Measurements from ENCODE around the gene ZEB2. TPM values are rescaled to one million over a fixed set of nuclear protein-coding genes. Genes with fewer than 3 reads are reported as not detected.

ZEB2 gene
- total RNA-seq, 1 donor from 2014 or later = 329 TPM

DNA sequence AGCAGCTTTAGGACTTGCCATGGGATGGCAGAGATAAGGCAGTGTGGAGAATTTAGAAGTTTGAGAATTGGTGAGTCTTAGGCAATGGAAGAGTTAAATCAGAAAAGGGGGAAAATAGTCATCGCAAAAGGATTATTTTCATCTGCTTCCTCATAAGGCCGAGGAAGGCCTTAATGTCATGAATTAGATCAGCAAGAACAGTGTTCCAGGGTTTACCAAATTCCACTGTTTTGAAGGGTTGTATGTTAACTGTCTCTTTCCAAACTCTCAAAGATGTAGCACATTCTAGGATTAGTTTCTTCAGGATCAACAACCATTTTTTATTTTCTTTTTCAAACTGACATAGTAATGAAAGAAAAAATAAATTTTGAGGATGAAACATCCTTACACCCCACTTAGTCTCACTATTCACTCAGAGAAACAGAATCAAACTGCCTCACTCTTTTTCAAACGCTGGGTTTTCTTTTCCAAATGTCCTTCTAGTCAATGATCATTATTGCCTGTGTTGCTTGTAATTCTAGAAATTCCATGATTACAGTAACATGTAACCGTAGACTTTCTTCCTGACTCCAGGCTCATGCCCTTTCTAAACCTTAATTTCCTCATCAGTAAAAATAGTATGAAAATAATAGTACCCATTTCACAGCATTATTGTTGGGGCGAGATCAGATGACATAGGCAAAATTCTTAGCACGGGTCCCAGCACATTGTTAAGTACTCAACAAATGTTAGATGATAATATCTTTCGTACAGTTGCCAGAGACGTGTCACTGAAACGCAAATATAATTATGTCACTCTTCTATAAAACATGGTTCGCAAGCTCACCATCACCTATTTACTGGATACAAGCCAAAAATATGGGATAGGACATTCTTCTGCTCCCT, 23.6 kb downstream of the ZEB2 start:
- DNase-seq (ENCODE audit: low spot score) = no peak

DNA sequence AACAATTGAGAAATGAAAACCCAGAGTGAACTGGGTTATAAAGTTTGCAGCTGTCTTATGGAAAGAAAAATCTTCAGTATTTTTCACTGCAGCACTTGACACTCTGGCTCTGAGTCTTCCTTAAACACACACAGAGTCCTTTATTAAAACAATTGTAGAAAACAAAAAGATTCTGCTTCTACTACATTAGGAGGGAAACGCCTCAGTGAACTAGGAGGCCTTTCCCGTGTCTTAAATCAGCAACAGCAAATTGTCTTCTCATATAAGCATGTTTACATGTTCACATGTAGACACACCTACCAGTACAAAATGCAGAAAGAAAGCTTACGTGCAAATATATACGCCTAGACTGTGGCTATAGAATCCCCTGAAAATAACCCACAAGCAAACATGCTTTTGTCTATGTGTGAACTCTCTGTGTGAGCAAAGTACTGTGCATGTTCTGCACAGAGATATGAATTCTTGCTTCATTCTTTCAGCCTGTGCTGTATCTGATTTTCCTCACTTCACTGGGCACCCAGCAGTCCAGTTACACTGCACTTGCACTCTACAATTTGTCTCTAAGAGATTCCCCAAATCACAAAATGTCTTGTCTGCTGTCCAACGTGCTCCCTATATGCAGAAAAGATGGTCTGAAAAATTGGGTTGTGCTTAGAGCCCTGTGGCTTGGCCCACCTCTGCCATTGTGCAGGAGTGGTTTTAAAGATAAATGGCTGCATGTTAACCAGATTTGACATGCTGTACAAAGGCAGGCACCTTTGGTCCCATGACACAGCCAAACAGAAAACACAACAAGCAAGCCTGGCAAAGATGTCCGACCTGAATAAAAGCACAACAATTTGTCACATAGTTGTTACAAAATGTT, 24.5 kb downstream of the ZEB2 start:
- DNase-seq (ENCODE audit: low spot score) = no peak

DNA sequence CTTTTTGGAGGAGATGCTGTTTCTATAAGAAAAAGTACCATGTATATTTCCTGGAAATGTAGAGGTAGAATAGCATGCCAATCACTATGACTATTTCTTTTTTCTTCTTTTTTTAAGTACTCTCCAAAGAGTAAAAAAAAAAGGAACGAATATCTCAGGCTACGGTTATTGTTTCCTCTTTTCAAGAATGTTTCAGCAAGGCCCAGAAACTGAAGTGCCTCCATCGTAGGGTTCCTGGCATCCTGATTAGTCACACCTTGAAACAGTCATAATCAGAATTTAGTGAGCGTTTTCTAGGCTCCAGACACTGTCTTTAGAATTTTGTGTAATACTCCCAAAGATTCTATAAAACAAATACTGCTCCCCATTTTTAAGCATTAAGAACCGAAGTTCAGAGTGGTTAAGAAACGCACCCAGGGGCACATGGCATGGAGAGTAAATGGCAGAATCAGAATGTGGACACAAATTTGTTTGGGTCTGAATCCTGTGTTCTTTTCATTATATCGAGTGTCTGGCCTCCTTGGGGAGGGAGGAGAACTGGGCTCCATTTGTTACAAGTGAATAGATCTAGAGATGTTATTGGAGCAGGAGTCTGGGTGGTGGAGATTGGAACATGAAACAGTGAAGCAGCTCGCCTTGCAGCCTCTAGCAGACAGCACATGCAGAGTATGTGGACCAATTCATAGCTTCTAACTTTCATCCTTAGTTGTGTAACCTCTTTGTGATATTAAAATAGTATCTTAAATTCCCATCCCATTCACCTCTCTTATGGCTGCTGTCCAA, 26.7 kb downstream of the ZEB2 start:
- DNase-seq (ENCODE audit: low spot score) = no peak

GRCh38 chr2:144490857-144491256, 29.1 kb downstream of the ZEB2 start:
- DNase-seq (ENCODE audit: low spot score) = no peak

DNA sequence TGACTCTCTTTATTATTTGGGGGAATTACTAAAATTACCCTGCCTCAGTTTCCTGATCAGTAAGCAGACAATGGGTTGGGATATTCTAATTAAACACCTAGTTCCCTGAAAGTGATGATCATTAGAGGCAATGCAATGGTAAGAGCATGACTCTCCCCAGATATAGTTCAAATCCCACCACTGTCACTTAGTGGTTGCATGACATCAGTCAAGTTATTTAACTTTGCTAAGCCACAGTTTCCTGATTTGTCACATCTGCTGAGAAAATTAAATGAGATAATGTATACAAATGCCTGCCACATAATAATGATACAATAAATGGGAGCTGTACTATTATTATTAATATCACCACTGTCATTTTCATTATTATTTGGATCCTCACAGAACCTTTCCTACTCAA, 29.9 kb downstream of the ZEB2 start:
- DNase-seq (ENCODE audit: low spot score) = no peak

DNA sequence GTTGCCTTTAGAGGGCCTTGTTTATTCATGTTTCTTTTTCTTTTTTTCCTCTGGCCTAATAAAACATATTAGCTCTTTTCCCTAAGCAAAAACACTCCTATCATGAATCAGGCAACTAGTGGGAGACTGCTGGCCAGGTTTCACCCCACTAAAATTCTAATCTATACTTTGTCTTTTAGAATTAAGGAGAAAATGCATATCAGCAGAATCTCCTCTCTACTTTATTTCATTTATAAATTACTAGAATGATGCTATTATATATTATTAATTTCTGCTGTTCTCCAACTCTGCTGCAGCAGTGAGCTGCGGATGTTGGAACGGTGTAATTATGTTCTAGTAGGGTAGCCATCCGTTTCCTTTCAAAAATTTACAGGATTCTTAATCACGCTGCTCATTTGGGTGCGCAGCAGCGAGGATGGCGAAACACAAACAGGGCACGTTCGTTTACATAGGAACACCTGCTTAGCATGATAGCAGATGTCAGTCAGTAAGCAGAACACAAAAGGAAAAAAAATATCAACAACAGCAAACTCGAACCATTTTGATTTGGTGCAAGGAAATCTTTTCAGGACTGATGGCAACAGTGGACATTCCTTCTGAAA, 30.5 kb downstream of the ZEB2 start:
- DNase-seq (ENCODE audit: low spot score) = no peak

- no peak for DNase-seq (ENCODE audit: low spot score)
These were observed 35.5 kb downstream of the ZEB2 start for GRCh38 chr2:144484201-144484948.

DNA sequence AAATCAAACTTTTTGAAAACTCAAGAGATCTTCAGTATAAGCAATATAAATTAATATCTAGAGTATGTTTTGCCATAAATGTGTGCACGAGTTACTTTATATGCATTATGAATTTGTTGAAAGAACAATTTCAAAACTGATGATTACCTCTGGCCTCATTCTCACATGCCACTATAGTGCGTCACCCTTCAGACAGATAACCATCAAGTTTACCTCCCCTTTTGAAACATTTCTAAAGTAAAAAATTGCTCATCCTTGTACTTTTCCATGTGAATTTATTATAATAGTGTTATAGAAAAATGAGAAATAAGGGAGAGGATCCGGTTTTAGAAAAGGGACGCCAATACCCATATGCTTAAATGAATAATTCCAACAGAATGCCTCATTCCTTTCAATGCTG, 38.3 kb downstream of the ZEB2 start:
- DNase-seq (ENCODE audit: low spot score) = no peak

DNA sequence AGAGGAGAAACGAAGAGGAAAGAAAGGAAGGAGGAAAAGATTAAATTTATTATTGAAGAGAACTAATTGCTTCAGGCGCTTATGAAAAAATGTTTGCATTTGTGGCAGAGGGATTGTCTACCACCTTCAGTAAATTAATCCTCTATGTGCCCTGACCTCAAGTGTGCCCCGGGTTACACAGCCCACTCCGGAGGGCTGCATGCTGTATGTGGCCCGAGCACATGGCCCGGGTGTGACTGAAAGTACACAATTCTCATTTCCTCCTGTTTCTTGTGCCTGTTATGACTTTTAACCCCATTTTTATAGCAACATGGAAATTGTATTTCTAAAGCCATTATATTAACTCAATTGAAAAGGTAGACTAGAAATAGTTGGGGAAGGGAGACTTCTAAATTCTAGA, 38.8 kb downstream of the ZEB2 start:
- no peak for DNase-seq (ENCODE audit: low spot score)

DNA sequence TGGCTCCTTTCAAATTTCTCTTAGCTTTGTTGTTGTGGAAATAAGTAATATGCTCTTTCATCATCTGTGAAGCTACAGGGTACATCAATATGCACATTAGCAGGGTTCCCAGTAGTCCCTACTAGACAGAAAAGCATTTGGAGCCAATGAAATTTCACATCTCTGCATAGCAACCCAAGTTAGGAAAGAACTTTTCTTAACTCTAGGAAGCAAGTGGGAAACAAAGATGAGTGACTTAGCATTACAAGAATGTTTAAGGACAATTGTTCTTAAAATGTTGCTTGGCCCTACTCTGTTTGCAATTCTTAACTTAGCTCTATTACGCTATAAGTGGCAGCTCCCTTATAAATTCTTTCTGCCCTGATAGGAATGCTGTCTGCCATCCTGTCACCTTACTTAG, 39.6 kb downstream of the ZEB2 start:
- DNase-seq (ENCODE audit: low spot score) = no peak

GRCh38 chr2:144479659-144480058, 40.3 kb downstream of the ZEB2 start:
- no peak for DNase-seq (ENCODE audit: low spot score)

DNA sequence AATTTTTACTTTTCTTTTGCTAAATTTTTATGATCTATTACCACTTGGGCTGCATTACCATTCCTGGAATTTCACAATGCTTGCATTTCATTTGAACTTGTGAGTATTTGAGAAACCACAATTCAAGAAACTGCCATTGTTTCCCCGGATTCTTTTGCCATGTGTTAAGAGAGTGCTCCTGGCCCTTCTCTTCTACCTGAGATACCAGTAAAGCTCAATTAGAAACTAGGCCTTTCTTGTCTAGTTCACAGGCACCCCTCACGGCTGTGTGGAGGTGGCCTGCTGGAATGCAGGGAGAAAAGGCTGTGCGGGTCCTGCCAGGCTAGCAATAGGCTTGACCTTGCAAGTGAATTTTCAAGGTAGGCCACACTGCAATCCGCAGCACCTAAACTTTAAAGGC, 40.8 kb downstream of the ZEB2 start:
- DNase-seq (ENCODE audit: low spot score) = no peak

GRCh38 chr2:144477957-144478311, 42.0 kb downstream of the ZEB2 start:
- DNase-seq (ENCODE audit: low spot score) = no peak

DNA sequence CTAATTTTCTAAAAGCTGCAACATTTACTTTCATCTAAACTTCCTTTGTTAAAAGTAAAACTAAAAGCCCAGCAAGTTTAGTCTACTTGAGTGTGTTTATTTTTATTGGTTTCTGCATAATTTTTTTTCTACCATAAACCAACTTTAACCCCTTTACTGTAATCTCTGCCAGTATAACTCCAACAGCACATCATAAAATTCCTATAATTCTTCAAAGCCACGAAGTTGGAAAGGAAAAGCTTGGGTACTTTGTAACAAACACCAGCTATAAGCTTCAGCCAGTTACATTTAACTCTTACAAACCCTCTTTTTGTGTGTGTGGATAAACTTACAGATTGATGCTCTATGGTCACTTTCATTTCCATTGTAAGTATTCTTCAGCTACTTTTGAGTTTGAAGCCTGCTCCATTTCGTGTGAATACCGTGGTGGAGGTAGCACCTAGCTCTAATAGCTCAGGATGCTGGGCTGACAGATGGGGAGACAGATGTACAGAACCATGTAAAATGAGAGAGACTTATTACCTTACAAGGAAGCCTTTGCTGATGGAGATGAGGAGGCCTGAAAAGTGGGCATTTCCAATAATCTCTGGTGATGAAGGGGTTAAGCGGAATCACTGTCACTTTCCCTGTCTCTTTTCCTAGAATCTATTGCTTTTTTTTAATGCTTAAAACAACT, 42.5 kb downstream of the ZEB2 start:
- no peak for DNase-seq (ENCODE audit: low spot score)

GRCh38 chr2:144476682-144477081, 43.2 kb downstream of the ZEB2 start:
- DNase-seq (ENCODE audit: low spot score) = no peak

DNA sequence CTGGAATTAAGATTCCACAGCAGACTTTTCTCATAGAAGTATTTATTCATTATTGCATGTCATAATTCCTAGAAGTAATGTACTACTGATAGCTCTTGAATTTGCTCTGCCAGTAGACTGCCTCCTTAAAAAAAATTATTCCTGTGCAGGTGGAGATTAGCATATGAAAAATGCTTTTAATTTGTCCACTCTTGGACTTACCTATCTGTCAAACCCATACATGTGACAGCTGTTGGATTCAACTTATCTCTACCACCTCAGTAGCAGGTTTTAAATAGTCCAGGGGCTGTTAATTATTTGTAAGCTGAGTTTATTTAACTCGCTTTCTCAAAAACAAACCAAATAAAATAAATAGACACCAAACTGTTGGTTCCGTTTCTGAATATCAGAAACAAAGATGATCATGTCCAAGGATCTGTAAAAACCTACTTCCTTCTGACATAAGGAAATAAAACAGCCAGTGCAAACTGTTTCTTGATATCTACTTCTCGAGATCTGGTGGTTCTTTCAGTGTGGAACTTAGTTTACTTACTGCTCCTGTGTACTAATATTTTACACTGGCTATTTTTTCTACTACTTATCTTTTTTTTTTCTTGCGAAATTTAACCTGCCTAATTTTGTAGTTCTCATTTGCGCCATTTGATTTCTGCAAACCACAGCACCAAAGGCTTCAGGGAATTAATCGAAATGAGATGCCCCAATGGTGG, 44.2 kb downstream of the ZEB2 start:
- no peak for DNase-seq (ENCODE audit: low spot score)

GRCh38 chr2:144475044-144475443, 44.9 kb downstream of the ZEB2 start:
- DNase-seq (ENCODE audit: low spot score) = no peak

DNA sequence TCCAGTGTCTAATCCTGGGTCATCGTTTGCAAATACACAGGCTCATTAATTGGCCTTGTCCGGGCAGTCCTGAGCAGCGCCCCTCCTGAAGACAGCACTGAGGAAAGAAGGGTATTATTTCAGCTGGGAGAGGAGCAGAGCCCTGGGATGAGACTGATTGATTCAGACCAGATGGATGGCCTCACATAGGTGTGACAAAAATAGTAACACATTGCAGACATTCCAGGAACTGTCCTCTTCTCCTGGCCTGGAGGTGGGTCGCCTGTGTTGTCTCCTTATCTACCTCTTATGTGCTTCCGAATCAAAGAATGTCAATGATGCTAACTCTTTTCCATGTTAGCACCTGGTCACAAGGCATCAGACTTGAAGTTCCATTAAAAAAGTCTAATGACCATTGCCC, 45.9 kb downstream of the ZEB2 start:
- DNase-seq (ENCODE audit: low spot score) = no peak

DNA sequence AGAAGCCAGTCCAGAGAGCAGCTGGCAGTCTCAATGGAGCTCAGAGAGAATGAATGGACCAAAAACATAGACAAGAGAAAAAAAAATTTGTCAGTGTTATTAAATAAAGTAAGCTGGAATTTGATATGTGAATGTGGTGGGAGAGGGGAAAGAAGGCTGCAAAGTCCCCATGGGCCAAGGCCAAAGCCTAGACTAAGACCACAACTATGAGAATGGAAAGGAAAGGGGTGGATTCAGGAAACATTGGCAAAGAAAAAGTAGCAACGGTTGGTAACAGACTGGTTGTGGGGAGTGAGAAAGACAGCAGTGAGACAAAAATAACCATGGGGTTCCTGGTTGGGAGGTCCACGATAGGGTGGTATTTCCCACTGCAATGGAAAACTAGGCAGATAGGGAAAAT, 47.0 kb downstream of the ZEB2 start:
- no peak for DNase-seq (ENCODE audit: low spot score)

Measured in mesenteric fat pad (tissue), 1 donor.